Ovary (tissue), 10 donors: ENCODE measurements around the gene ATP8B2. TPM values are rescaled to one million over a fixed set of nuclear protein-coding genes. Genes with fewer than 3 reads are reported as not detected.
"Not testable (repeated sequence)": the region's sequence is repeated elsewhere in the genome, so short reads cannot be mapped to it uniquely, and the experiment has no call there.

Experiments
- DNase-seq, 5 donors: peaks; one replicate each; pipeline ENCODE4 v3.0.0-alpha.2; 2019 to 2020
- H3K27ac ChIP-seq, 2 donors: fragments of 200-600 bp; one replicate each; pipeline versions ENCODE4 v1.5.1 to v1.8.0; 2019 to 2022
- H3K27me3 ChIP-seq: fragments of 200-600 bp; one replicate; pipeline ENCODE4 v1.8.0; 2022
- H3K36me3 ChIP-seq: fragments of 200-600 bp; sonication (generic); one replicate; pipeline ENCODE4 v1.5.1; 2019
- H3K4me1 ChIP-seq: one replicate; pipeline ENCODE4 v1.8.1; 2013; ENCODE audit warnings: mild to moderate bottlenecking, moderate library complexity; ENCODE audit not compliant: insufficient read depth
- H3K4me3 ChIP-seq: fragments of 200-600 bp; sonication (generic); one replicate; pipeline ENCODE4 v1.5.1; 2017
- H3K9me3 ChIP-seq, 2 donors: fragments of 200-600 bp in 1 of 2; sonication (generic) in 1 of 2; one replicate each; pipeline versions ENCODE4 v1.5.1 to v1.8.1; 2013 to 2019; ENCODE audit warnings: mild to moderate bottlenecking in 1 of 2, moderate library complexity in 1 of 2
- CTCF ChIP-seq, 3 donors: fragments of 450-650 bp in 2 of 3; fragments of 200-600 bp in 1 of 3; IDR thresholded peaks; one replicate each; pipeline versions ENCODE4 v1.5.1 to v1.8.0; 2016 to 2022; ENCODE audit warnings: antibody characterized with exemption in 3 of 3, mild to moderate bottlenecking in 1 of 3
- EP300 ChIP-seq: sonication (generic); formaldehyde crosslinking; IDR thresholded peaks from one replicate; pipeline ENCODE4 v1.6.1; 2017; ENCODE audit warnings: antibody characterized with exemption
- POLR2A ChIP-seq: fragments of 450-650 bp; IDR thresholded peaks from one replicate; pipeline ENCODE4 v1.6.1; 2017; ENCODE audit warnings: antibody characterized with exemption, mild to moderate bottlenecking, moderate library complexity
- WGBS, 3 donors: extraction: QIAGEN DNeasy Blood & Tissue Kit in 1 of 3; methylation state at CpG; one replicate each; pipeline versions ENCODE4 v1.1.5 to v1.1.7; 2013 to 2017; 5-methylcytosine and 5-hydroxymethylcytosine counted together
- intact Hi-C, 4 donors: fragments of 100-400 bp; cut with DNase I; formaldehyde crosslinking; loops; one replicate each; pipeline versions ENCODE4 v1.11.0 to v1.15.1; 2022 to 2023
- long read RNA-seq, 3 donors: library from polyadenylated mRNA in 2 of 3; unstranded in 2 of 3; transcript quantifications; one replicate each; pipeline ENCODE4 v2.0.0 and lab custom pipeline, GENCODE V29; 2021 to 2026
- polyA plus RNA-seq, 2 donors: library from polyadenylated mRNA; stranded (reverse); fragments of 200-250 nt in 1 of 2; fragments of 350-450 nt in 1 of 2; fragmentation: Illumina TruSeq in 1 of 2; extraction: RNeasy Lipid Tissue Mini Kit (QIAGEN cat#74804) in 1 of 2; gene quantifications; one replicate each; pipeline ENCODE4 v1.2.3, GENCODE V29; 2013 to 2014
- total RNA-seq, 7 donors: library from RNA; depleted of rRNA in 2 of 7; stranded (reverse); fragments of >200 nt in 2 of 7; fragmentation: NEBNext Ultra II Directional in 3 of 7; extraction: Animal tissue kit (Norgen Biotek cat#: 25700) in 3 of 7; gene quantifications; one replicate each; pipeline versions ENCODE4 v1.1.0 to v1.2.4, GENCODE V29; 2016 to 2023
- donor health status: DM: no; HTN: no; CAD: no; lungs with moderate emphysema.
- donor health status: DM: no; HTN: no; CAD: no.
- donor health status: Bipolar disorder and iron deficiency.
- donor health status: DM: yes; HTN: yes; CAD: no.
- donor health status: DM: no; HTN: no; CAD: no.
- donor health status: DM: yes; HTN: yes; CAD: no.

The ATP8B2 gene, protein sequence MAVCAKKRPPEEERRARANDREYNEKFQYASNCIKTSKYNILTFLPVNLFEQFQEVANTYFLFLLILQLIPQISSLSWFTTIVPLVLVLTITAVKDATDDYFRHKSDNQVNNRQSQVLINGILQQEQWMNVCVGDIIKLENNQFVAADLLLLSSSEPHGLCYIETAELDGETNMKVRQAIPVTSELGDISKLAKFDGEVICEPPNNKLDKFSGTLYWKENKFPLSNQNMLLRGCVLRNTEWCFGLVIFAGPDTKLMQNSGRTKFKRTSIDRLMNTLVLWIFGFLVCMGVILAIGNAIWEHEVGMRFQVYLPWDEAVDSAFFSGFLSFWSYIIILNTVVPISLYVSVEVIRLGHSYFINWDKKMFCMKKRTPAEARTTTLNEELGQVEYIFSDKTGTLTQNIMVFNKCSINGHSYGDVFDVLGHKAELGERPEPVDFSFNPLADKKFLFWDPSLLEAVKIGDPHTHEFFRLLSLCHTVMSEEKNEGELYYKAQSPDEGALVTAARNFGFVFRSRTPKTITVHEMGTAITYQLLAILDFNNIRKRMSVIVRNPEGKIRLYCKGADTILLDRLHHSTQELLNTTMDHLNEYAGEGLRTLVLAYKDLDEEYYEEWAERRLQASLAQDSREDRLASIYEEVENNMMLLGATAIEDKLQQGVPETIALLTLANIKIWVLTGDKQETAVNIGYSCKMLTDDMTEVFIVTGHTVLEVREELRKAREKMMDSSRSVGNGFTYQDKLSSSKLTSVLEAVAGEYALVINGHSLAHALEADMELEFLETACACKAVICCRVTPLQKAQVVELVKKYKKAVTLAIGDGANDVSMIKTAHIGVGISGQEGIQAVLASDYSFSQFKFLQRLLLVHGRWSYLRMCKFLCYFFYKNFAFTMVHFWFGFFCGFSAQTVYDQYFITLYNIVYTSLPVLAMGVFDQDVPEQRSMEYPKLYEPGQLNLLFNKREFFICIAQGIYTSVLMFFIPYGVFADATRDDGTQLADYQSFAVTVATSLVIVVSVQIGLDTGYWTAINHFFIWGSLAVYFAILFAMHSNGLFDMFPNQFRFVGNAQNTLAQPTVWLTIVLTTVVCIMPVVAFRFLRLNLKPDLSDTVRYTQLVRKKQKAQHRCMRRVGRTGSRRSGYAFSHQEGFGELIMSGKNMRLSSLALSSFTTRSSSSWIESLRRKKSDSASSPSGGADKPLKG
- total RNA-seq = 100 to 1,000 TPM in 1 of 7 donors, 10 to 100 TPM in 6; 59.7 to 112 (median 83.7) TPM
- polyA plus RNA-seq = 10 to 100 TPM; 53.0 to 54.7 TPM
- long read RNA-seq, donor 1, partial matches to known transcripts = 14 of 20 reads
- long read RNA-seq, donor 1, other reads (novel, unspliced or antisense) = 6 of 20 reads
- long read RNA-seq, donor 2 = 0 reads
- long read RNA-seq, donor 3, partial matches to known transcripts = 9 of 17 reads
- long read RNA-seq, donor 3, other reads (novel, unspliced or antisense) = 8 of 17 reads

DNA sequence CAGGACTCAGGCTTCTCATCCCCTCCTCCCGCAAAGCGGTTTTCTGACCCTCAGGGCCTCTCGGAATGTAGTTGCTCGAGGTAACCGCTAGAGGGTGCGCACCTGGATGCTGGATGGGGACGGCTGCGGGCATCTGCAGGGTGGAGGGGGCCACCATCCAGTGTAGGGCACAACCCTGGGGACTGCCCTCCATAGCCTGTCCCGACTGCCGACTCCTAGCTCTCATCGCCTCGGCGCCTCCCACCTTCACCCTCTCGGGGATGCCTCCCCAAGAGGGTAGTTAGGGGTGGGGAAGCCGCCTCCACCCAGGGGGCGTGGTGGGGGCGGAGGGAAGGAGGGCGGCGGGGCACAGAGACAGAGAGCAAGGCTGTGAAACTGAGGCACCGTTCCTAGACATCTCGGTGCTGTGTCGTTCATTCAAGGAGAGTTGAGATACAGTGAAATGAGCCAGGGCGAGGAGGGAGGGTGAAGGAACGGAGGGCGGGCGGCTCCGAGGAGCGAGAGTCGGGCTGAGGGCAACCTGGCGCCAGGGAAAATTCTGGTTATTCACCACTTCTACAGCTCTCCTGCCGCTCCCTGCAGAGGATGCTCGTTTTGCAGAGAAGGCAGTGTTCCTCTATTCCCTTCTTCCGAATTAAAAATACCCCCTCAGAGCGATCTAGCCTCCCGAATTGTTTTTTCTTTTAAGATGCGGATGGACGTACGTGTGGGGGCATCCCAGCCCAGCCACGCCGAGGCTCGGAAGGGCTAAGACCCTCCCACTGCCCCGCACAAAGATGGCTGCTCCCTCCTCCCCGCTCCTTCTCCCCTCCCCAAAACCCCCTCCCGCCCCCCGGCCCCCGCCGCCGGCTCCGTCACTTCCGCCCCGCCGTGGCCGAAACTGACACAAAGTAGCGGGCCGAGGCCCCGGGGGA, at the start of gene ATP8B2:
ATP8B2 (plus strand) TSS at position 857 of the 914 bp plus-strand sequence. CDS start 2,617 bp downstream, outside the sequence.
- intact Hi-C loops = loop anchor here in 2 of 4 donors (5.0 kb wide), 2 partner anchors 53 to 82 kb away; partner anchors contain the start of genes HAX1 (in 1 of the 2) and IL6R (in 1 of the 2)
- no peak for TF ChIP-seq POLR2A
- no peak for TF ChIP-seq EP300
- TF ChIP-seq CTCF (IDR thresholded peaks at IDR 0.05) = peak; percentile 79 to 90 (median 84)
- Histone ChIP-seq H3K27me3 (no peaks in the 10 kb centered on the region), H3K36me3 (no peaks in the 10 kb centered on the region), H3K9me3 (no peaks in the 10 kb centered on the region), H3K27ac (peak within 1 kb of the TSS; percentile 94), H3K4me1 (peaks cover 17% of the 10 kb centered on the region), H3K4me3 (peak within 1 kb of the TSS; percentile 72)
- DNase-seq = peak; percentile 79 to 88 (median 87)
- WGBS, 3 donors = 1% methylated on average over 52 to 56 of the region's 56 CpGs

GRCh38 chr1:154276797-154277196, 48.5 kb upstream of the ATP8B2 start:
- Histone ChIP-seq H3K27me3 (no peaks in the 10 kb centered on the region), H3K4me1 (peaks cover 2% of the 10 kb centered on the region), H3K36me3 (no peaks in the 10 kb centered on the region), H3K27ac (no peak overlapping the region), H3K4me3 (no peak overlapping the region), H3K9me3 (no peaks in the 10 kb centered on the region)
- no peak for DNase-seq
- WGBS, 3 donors = 79 to 85% (median 84%) methylated on average over 7 of the region's 7 CpGs
- TF ChIP-seq POLR2A (no peak), CTCF (IDR thresholded peaks at IDR 0.05) (no peak), EP300 (no peak)
- intact Hi-C loops = loop anchor here in 1 of 4 donors (2.0 kb wide), 1 partner anchor 20 kb away; no protein-coding TSS in a partner anchor

DNA sequence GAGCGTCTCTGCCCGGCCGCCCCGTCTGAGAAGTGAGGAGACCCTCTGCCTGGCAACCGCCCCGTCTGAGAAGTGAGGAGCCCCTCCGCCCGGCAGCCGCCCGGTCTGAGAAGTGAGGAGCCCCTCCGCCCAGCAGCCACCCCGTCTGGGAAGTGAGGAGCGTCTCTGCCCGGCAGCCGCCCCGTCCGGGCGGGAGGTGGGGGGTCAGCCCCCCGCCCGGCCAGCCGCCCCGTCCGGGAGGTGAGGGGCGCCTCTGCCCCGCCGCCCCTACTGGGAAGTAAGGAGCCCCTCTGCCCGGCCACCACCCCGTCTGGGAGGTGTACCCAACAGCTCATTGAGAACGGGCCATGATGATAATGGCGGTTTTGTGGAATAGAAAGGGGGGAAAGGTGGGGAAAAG, 37.7 kb upstream of the ATP8B2 start:
- H3K4me1 ChIP-seq, H3K4me3 ChIP-seq, DNase-seq, H3K27me3 ChIP-seq, H3K9me3 ChIP-seq, intact Hi-C loops, H3K27ac ChIP-seq, H3K36me3 ChIP-seq: not testable (repeated sequence)
- WGBS, 3 donors = 92 to 94% methylated on average over 9 to 27 of the region's 30 CpGs; no CpG with 5 or more reads in 1 of the 3 donors

DNA sequence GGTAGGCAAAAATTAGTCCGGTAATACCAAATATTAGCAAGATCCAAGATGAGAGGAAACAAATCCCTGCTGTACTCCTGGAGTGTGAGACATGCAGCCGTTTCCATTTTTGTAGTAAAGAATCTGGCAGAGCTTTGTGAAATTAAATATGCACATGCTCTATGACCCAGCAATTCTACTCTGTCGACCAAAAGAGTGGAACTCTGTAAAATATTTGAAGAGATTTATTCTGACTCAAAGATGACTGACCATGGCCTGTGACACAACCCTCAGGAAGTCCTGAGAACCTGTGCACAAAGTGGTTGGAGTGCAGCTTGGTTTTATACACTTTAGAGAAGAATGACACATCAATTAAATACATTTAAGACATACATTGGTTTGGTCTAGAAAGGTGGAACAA, 36.7 kb upstream of the ATP8B2 start:
- Histone ChIP-seq H3K4me1 (no peaks in the 10 kb centered on the region), H3K27me3 (no peaks in the 10 kb centered on the region), H3K27ac (no peak overlapping the region), H3K4me3 (no peak overlapping the region), H3K9me3 (no peaks in the 10 kb centered on the region), H3K36me3 (no peaks in the 10 kb centered on the region)
- DNase-seq = no peak
- TF ChIP-seq POLR2A (no peak), CTCF (IDR thresholded peaks at IDR 0.05) (no peak), EP300 (no peak)
- intact Hi-C loops = no loop called here
- 41 to 55% (median 41%) methylated on average over 3 of the region's 3 CpGs for WGBS, 3 donors
